Uterus (tissue), 2 donors: ENCODE results near the gene HECTD1.

ENCODE experiments used
- CTCF ChIP-seq, 4 experiments: fragments of 200-600 bp in 2 of 4; fragments of 450-650 bp in 2 of 4; sonication (generic) in 2 of 4; IDR thresholded peaks; one replicate each; pipeline ENCODE4 v1.5.1; 2016 to 2019; ENCODE audit warnings: antibody characterized with exemption in 4 of 4, mild to moderate bottlenecking in 2 of 4, moderate library complexity in 1 of 4
- POLR2A ChIP-seq, 2 donors: fragments of 450-650 bp; IDR thresholded peaks; one replicate each; pipeline ENCODE4 v1.6.1; 2016; ENCODE audit warnings: antibody characterized with exemption in 2 of 2, mild to moderate bottlenecking in 1 of 2, moderate library complexity in 1 of 2

- no peak for TF ChIP-seq CTCF (IDR thresholded peaks at IDR 0.05)
- no peak for TF ChIP-seq POLR2A (IDR thresholded peaks at IDR 0.05)
These were observed 27.1 kb downstream of the HECTD1 start for GRCh38 chr14:31180299-31181051.
